Upper lobe of right lung (tissue), 1 donor: Measurements from ENCODE around the gene TBC1D21. TPM values are rescaled to one million over a fixed set of nuclear protein-coding genes. Genes with fewer than 3 reads are reported as not detected.

ENCODE experiments used
- ATAC-seq: fragments of 200-7000 bp; cut with Tn5 transposase; one replicate; pipeline ENCODE4 v1.9.1; 2020; ENCODE audit warnings: mild to moderate bottlenecking, moderate library complexity
- DNase-seq: peaks from one replicate; pipeline ENCODE4 v3.0.0-alpha.2; 2020
- H3K27ac ChIP-seq: fragments of 200-600 bp; one replicate; pipeline ENCODE4 v1.8.0; 2022
- H3K27me3 ChIP-seq: fragments of 200-600 bp; one replicate; pipeline ENCODE4 v1.8.0; 2022; ENCODE audit warnings: mild to moderate bottlenecking
- H3K36me3 ChIP-seq: fragments of 200-600 bp; one replicate; pipeline ENCODE4 v1.8.0; 2022
- H3K4me1 ChIP-seq: fragments of 200-600 bp; one replicate; pipeline ENCODE4 v1.8.0; 2022
- H3K4me3 ChIP-seq: fragments of 200-600 bp; one replicate; pipeline ENCODE4 v1.8.0; 2022; ENCODE audit warnings: mild to moderate bottlenecking
- H3K9me3 ChIP-seq: fragments of 200-600 bp; one replicate; pipeline ENCODE4 v1.8.0; 2022
- intact Hi-C: fragments of 100-400 bp; cut with DNase I; formaldehyde crosslinking; loops from one replicate; pipeline ENCODE4 v1.11.0; 2022
- total RNA-seq: library from RNA; stranded (reverse); fragmentation: NEBNext Ultra II Directional; extraction: Animal tissue kit (Norgen Biotek cat#: 25700); gene quantifications from one replicate; pipeline ENCODE4 v1.2.1, GENCODE V29; 2021
- TF ChIP-seq, protein P1 (sequence below): fragments of 200-600 bp; IDR thresholded peaks from one replicate; pipeline ENCODE4 v1.8.0; 2022; ENCODE audit warnings: antibody characterized with exemption
- donor health status: DM: no; HTN: yes; CAD: no; lungs with severe emphysema.

The TBC1D21 gene
- total RNA-seq, 1 donor from 2014 or later: not detected

GRCh38 chr15:73881579-73882320, 8.4 kb downstream of the TBC1D21 start:
- peak; percentile 39 for DNase-seq
- Histone ChIP-seq H3K36me3 (no peaks in the 10 kb centered on the region), H3K4me3 (no peak overlapping the region), H3K4me1 (no peaks in the 10 kb centered on the region), H3K27ac (no peak overlapping the region), H3K27me3 (no peaks in the 10 kb centered on the region), H3K9me3 (no peaks in the 10 kb centered on the region)
- ATAC-seq: no peak
- TF ChIP-seq, protein P1, sequence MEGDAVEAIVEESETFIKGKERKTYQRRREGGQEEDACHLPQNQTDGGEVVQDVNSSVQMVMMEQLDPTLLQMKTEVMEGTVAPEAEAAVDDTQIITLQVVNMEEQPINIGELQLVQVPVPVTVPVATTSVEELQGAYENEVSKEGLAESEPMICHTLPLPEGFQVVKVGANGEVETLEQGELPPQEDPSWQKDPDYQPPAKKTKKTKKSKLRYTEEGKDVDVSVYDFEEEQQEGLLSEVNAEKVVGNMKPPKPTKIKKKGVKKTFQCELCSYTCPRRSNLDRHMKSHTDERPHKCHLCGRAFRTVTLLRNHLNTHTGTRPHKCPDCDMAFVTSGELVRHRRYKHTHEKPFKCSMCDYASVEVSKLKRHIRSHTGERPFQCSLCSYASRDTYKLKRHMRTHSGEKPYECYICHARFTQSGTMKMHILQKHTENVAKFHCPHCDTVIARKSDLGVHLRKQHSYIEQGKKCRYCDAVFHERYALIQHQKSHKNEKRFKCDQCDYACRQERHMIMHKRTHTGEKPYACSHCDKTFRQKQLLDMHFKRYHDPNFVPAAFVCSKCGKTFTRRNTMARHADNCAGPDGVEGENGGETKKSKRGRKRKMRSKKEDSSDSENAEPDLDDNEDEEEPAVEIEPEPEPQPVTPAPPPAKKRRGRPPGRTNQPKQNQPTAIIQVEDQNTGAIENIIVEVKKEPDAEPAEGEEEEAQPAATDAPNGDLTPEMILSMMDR: no peak
- intact Hi-C loops: no loop called here

GRCh38 chr15:73882761-73883419, 9.5 kb downstream of the TBC1D21 start:
- H3K9me3 ChIP-seq: no peaks in the 10 kb centered on the region
- intact Hi-C loops: no loop called here
- H3K36me3 ChIP-seq: no peaks in the 10 kb centered on the region
- H3K27me3 ChIP-seq: no peaks in the 10 kb centered on the region
- ATAC-seq: no peak
- no peaks in the 10 kb centered on the region for H3K4me1 ChIP-seq
- H3K4me3 ChIP-seq: no peak overlapping the region
- DNase-seq: peak; percentile 25
- H3K27ac ChIP-seq: no peak overlapping the region
- TF ChIP-seq, protein P1: no peak

- Histone ChIP-seq H3K9me3 (no peaks in the 10 kb centered on the region), H3K27ac (no peak overlapping the region), H3K27me3 (no peaks in the 10 kb centered on the region), H3K36me3 (no peaks in the 10 kb centered on the region), H3K4me3 (no peak overlapping the region), H3K4me1 (no peaks in the 10 kb centered on the region)
- peak; percentile 13 for DNase-seq
- intact Hi-C loops: no loop called here
- TF ChIP-seq, protein P1: no peak
- ATAC-seq: no peak
These were observed 10.8 kb downstream of the TBC1D21 start for GRCh38 chr15:73884159-73884558.

GRCh38 chr15:73885954-73886700, 12.8 kb downstream of the TBC1D21 start:
- H3K4me1 ChIP-seq: no peaks in the 10 kb centered on the region
- H3K4me3 ChIP-seq: no peak overlapping the region
- H3K27me3 ChIP-seq: no peaks in the 10 kb centered on the region
- intact Hi-C loops: no loop called here
- TF ChIP-seq, protein P1: no peak
- ATAC-seq (no peak), DNase-seq (peak; percentile 23)
- H3K36me3 ChIP-seq: no peaks in the 10 kb centered on the region
- no peak overlapping the region for H3K27ac ChIP-seq
- no peaks in the 10 kb centered on the region for H3K9me3 ChIP-seq

- H3K9me3 ChIP-seq: no peaks in the 10 kb centered on the region
- no peak overlapping the region for H3K27ac ChIP-seq
- H3K36me3 ChIP-seq: no peaks in the 10 kb centered on the region
- H3K4me3 ChIP-seq: no peak overlapping the region
- TF ChIP-seq, protein P1: no peak
- DNase-seq (peak; percentile 37), ATAC-seq (no peak)
- no peaks in the 10 kb centered on the region for H3K27me3 ChIP-seq
- H3K4me1 ChIP-seq: no peaks in the 10 kb centered on the region
- intact Hi-C loops: no loop called here
These were observed 13.5 kb downstream of the TBC1D21 start for GRCh38 chr15:73886717-73887345.
